GM19043 (cell line): ENCODE data around the gene NAV3.
A peak's percentile ranks its signal among the peaks of the same experiment; 100 is the strongest.

ENCODE experiments used
- ATAC-seq: cut with Tn5 transposase; IDR thresholded peaks from one replicate; pipeline ENCODE4 v1.9.1; 2021; ENCODE audit warnings: low read depth; ENCODE audit not compliant: unreplicated experiment

NAV3 gene

GRCh38 chr12:77968571-77968970 is 137.9 kb downstream of the NAV3 start:
- ATAC-seq: no peak

DNA sequence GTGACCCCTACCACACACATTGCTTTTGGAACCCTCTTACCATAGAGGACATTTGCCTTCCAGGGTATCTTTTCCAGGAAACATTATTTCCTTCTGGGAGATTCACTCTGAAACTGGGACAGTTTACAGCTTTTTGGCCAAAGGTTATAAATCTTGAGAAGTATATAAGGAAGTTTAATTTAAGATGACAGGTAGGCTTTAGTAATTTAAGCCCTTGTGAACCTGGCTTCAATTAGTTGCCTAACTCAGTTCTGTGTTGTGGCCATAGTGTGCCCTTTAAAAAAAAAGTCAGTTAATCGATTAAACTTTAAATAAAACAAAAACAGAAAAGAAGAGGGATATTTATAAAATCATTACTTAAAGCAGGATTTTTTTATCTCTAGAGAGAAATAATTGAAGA is 142.9 kb downstream of the NAV3 start:
- ATAC-seq: no peak

GRCh38 chr12:77974645-77975044 is 144.0 kb downstream of the NAV3 start:
- ATAC-seq: no peak

DNA sequence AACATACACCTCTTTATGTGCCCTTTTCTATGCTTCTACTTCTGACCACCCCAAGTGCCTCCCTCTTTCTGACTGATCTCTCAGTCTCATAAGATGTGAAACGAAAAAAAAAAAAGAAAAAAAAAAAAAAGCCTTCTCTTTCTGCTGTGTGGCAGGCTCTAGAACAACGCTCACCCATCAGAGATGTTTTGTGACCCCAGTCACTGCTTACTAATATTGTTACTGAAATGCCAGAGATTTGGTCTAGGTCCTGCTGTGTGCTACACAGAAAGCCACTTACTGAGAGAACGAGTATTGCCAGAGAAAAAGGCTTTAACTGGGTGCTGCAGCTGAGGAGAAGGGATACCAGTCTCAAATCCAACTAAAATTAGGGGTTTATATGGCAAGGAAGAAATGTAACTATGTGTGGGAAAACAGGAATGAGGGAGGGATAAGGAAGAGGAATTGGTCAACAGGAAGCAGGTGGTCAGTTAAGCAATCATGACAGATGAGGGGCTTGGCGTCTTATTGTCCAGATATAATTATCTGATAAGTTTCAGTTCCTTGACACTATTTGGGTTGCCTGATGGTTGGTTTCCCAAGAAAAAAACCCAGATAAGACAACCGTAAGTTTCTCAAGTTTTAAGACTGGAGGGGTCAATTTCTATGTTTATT is 149.0 kb downstream of the NAV3 start:
- ATAC-seq: no peak

DNA sequence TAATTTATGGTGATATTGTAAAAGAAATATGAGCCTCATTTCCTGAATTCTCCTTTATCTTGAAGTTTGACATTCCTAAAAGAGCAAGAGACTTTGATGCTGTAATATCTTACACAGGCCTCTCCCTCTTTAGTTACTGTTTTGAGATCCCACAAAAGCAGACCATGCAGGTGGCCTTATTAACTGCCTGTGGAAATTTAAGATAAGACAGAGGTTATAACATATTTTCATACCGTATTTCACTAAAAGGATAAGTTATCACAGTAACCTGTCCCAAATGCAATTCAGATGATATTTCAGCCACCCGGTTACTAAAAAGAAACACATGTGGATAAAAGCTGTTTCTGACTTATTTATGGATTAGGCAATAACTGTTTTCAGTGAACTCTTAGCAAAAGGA is 150.1 kb downstream of the NAV3 start:
- ATAC-seq: no peak

DNA sequence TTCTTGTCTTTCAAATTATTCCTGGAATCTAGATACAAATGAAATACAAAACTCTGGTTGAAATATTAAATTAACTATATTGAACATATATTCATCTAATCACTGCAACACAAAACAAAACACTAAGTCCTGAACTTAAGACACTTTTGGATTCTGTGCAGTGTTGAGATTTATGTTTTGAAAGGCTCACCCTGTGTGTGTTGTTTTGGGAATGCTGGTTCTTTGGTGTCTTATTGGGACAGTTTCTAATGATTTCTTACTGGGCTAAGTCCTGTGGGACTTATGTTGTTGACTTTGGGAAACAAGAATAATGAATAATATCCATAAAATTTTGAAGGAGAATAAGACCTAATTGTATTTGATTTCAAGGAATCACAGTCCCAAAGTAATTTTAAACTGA is 153.2 kb downstream of the NAV3 start:
- no peak for ATAC-seq

DNA sequence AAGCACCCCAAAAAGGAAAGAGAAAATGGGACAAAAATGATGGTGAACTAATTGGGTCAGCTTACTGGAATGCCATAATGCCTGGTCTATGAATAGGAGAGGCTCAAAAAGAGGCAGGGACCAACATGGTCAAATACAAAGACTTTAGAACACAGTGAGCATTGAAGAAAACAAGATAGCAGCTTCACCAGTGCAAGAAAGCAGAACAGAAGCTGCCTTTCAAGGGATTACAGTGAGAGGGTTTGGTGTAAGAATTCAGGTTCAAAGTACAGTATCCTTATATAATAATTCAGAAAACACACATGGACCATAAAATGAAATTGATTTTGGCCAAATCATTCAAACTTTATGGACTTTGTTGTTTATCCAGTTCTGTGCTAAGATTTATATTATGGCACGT is 162.1 kb downstream of the NAV3 start:
- ATAC-seq: no peak

DNA sequence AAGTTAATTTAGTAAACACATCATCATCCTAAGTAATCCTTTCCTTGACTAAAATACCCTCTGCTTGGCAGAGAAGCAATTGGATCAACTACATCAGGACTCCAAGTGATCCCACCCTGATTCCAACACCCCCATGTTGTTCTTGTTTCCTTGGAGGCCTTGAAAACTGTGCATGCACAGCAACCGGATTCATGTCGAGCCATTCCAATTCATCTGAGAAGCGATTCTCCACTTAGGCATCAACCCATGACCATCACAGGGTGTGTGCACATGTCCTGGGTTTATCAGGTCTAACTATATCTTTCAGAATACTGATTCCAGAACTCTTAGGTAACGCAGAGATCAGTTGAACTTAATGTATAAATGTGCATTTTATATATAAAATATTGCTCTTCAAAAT is 163.0 kb downstream of the NAV3 start:
- no peak for ATAC-seq

DNA sequence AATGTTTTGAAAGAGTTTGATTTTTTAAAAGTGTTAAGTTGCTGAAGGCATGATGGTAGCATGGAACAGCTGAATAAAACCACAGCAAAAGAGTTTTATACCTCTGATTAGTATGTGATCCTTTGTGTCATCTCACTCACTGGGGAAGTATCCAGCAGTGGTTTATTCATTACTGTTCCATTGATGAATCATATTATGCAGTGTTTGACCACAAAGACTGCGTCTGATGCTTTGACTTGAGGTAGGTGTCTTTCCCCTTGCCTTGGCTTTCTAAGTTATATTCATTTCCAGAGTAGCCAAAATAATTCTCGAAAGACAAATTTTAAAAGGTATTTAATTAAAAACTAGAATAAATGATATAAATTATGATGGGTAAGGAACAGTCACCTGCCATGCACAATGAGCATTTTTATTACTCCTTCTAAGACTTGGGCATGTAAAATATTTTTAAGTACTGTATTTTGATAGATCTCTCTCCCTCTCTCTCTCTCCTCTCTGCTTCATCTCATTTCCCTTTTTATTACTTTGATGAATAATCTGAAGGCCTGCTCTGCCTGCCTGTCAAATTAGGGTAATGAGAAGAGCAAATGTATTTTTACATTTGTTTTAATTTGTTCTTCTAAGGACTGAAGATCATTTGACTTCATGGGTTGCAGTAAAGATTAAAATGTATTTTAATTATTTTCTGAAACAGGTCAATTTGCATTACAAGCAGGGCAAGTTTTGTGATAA is 164.9 kb downstream of the NAV3 start:
- ATAC-seq: peak; percentile 73

GRCh38 chr12:77996670-77997069 is 166.0 kb downstream of the NAV3 start:
- no peak for ATAC-seq

DNA sequence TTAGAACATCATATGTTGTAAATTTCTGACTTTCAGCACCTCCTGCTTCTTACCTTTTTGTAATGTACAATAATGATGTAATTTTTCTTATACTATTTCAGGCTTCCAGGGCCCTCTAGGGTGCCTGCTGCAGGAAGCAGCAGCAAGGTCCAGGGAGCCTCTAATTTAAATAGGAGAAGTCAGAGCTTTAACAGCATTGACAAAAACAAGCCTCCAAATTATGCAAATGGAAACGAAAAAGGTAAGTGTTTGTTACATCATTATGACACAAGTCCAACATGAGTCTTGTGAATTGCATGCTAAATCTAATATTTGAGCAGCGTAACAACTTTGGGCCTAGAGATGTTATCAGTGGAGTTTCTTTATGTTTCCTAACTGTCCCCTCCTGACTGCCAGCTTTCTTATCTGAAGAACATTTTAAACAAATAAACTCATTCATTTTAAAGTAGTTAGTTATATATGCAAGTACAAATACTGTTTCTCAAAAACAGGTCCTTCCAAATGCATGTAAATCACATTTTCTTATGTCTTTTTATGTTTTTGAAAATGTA is 167.6 kb downstream of the NAV3 start:
- ATAC-seq: no peak

GRCh38 chr12:77999074-77999715 is 168.5 kb downstream of the NAV3 start:
- ATAC-seq: peak; percentile 76

- ATAC-seq: no peak
These were observed 172.2 kb downstream of the NAV3 start for GRCh38 chr12:78002878-78003277.

GRCh38 chr12:78004249-78005093 is 173.8 kb downstream of the NAV3 start:
- no peak for ATAC-seq

GRCh38 chr12:78005094-78005492 is 174.4 kb downstream of the NAV3 start:
- ATAC-seq: no peak

GRCh38 chr12:78007173-78007572 is 176.5 kb downstream of the NAV3 start:
- ATAC-seq: no peak

DNA sequence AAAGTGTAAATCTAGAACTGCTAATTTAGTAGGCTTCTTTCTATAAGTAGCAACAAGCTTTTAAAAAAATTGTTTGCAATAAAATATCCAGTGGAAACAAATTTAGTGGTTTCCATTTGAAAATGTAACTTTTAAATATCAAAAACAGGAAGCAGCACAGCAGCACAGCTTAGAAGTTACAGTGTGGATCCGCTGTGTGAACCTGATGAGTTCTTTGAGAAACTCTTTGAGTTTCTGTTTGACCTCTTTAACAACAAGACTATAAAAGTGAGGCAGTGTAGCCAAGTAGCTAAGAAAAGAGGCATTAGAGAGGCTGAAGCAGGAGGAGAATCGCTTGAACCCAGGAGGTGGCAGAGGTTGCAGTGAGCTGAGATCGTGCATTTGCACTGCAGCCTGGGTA is 178.3 kb downstream of the NAV3 start:
- no peak for ATAC-seq

- no peak for ATAC-seq
These were observed 187.6 kb downstream of the NAV3 start for GRCh38 chr12:78018171-78018910.

GRCh38 chr12:78018939-78019338 is 188.2 kb downstream of the NAV3 start:
- ATAC-seq: no peak

DNA sequence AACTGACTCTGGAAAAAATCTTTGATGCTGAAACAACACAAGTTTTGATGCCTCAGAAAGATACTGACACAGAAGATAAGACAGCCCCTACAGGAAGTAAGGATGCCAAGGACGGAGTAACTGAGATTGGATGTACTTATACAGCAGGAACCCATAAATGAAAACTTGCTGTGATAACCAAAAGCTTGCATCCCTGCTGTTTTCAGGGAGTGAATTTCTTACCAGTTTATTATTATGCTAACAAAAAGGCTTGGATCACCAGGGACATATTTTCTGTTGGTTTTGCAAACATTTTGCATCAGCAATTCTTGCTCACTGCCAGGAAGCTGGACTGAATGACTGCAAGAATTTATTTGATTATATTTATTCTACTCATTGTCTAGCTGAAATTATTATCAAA is 197.7 kb downstream of the NAV3 start:
- ATAC-seq: no peak
